ENCODE data around the gene ZNF525.
A peak's percentile ranks its signal among the peaks of the same experiment; 100 is the strongest.
"Not testable (repeated sequence)": the region's sequence is repeated elsewhere in the genome, so short reads cannot be mapped to it uniquely, and the experiment has no call there.

Gene ZNF525

DNA sequence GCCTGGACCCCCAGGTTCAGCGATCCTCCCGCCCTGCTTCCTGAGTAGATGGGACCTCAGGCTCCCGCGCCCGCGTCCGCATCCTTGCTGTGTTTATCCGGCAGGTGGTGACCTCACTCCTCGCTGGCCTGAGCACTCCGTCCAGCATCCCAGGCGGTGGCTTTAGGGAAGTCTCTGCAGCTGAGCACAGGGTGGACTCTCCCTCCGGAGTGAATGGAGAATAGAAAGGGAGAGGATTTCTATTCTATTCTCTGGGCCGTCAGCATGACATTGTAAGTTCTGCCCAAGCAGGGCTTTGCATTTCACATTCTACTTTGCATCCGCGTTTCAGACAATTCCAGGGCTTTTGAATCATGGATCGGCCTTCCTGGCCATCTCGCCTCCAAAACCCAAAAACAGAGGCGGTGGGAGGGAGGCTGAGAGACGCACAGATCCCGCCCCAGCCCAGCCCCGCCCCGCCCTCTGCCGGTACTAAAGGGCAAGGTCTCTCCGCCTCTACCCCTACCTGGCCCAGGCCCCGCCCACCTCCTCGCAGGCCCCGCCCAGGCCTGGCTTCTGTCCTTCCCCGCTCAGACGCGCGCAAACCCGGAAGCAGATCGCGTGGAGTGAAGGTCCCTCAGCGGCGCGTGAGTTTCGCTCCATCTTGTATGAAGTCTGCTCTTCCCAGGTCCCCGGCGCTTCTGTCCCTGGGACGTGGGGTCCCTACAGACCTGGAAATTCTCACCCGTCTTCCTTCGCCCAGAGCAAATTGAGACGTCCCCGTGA, at the start of gene ZNF525:
Gene ZNF525 (plus strand): TSS at position 572 of the 765 bp plus-strand sequence. CDS start 6,577 bp downstream, outside the sequence.
- DNase-seq: peak; percentile 91

GRCh38 chr19:53328967-53329366, 36.5 kb upstream of the ZNF525 start:
- DNase-seq: peak; percentile 7

DNA sequence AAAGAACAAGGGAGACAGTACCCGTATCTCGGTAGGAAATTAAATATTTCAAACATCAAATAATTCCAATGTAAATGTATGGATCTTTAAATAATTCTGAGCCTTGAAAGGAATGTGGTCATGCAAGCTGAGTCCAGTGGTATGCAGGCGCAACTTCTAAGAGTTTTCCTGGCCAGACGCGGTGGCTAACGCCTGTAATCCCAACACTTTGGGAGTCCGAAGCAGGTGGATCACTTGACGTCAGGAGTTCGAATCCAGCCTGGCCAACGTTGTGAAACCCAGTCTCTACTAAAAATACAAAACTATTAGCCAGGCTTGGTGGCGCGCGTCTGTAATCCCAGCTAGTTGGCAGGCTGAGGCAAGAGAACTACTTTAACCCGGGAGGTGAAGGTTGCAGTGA, 33.0 kb upstream of the ZNF525 start:
- no peak for DNase-seq

DNA sequence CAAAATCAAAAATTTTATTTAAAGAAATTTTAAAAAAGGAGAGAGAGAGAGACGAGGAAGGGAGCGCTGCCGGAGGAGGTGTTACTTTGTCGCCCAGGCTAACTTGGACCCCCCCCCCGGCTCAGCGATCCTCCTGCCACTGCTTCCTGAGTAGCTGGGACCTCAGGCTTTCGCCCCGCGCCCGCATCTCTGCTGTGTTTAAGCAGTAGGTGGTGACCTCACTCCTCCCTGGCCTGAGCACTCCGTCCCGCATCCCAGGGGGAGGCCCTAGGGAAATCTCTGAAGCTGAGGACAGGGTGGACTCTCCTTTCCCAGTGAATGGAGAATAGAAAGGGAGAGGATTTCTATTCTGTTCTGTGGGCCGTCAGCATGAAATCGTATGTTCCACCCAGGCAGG, 32.4 kb upstream of the ZNF525 start:
- DNase-seq: peak; percentile 23

DNA sequence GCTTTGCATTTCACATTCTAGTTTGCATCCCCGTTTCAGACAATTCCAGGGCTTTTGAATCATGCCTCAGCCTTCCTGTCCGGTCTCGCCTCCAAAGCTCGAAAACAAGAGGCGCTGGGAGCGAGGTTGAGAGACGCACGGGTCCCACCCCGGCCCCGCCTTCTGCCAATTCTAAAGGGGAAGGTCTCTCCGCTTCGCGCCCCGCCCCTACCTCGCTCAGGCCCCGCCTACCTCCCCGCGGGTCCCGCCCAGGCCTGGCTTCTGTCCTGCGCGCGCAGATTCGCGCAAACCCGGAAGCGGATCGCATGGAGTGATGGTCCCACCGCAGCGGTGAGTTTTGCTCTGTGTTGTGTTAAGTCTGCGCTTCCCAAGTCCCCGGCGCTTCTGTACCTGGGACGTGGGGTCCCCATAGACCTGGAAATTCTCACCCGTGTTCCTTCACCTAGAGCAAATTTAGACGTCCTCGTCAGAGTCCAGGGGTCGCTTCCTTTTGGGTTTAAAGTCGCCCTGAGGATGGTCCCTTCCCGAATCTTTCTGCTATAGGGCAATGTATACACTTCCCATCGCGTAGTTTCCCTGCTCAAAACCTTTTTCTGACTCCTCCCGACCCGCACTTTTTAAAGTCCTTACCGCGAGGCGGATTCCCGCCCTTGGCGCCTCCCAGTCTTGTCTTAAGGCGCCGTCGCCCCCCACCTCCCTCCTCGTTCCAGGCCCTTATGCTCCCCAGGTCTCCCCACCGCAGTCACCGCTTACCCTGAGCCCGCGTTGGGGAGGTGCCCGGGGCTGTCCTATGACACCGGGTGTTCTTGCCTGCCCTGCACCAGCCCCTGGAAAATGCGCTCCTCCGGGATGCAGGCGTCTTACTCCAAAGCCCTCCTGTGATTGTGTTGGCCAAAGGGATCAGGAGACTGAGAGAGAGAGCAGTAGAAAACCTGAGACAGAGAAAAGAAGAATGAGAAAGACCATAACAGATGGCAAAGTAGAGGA, 31.7 kb upstream of the ZNF525 start, which contains the start of gene ZNF845:
Gene ZNF845 (plus strand): TSS at position 287 of the 987 bp plus-strand sequence. CDS start 7,559 bp downstream, outside the sequence.
- DNase-seq: peak; percentile 94

DNA sequence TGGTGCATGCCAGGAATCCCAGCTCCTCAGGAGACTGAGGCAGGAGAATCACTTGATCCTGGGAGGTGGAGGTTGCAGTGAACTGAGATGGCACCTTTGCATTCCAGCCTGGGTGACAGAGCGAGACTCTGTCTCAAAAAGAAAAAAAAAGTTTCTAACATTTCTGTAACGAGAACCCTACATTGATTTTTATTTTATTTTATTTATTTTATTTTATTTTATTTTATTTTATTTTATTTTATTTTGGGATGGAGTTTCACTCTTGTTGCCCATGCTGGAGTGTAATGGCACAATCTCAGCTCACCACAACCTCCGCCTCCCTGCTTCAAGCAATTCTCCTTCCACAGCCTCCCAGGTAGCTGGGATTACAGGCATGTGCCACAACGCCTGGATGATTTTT, 21.1 kb upstream of the ZNF525 start:
- not testable (repeated sequence) for DNase-seq

DNA sequence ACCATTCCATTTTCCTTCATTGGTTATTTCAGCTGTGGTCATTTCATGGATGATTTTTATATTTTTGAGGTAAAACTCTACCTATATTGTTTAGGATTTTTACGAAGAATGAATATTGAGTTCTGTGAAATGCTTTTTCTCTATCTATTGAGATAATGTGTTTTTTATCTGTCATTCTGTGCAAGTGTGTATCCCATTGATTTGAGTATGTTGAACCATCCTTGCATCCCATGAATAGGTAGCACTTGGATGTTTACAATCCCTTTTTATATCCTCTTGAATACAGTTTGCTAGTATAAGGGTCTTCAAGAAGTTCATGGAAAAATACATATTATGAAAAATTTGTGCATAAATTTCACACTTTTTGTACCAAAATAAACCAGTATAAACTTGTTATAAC, 9.8 kb upstream of the ZNF525 start:
- no peak for DNase-seq

GRCh38 chr19:53357821-53358581, 7.5 kb upstream of the ZNF525 start:
- DNase-seq: no peak

- DNase-seq: not testable (repeated sequence)
These were observed 5.4 kb upstream of the ZNF525 start for GRCh38 chr19:53360056-53360455.

- peak; percentile 39 for DNase-seq
These were observed 491 bp downstream of the ZNF525 start for GRCh38 chr19:53365899-53366493.

DNA sequence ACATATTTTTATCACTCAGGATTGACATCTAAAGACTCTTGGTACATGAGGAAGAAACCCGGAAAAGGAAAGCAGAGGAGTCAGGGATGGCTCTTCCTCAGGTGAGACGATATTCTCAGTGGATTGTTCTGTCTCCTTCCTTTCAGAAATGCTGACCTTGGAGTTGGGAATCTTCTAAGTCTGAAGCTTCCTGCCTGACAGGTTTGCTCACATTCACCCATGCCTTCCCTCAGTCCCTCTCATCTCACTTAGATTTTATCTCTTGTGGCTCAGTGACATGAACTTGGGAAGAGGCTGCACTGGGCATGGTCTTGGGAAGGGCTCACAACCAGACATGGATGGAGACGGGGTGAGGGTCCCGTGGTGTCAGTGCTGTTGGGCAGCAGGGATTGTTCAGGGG, 6.7 kb downstream of the ZNF525 start:
- DNase-seq: no peak

- DNase-seq: no peak
These were observed 8.8 kb downstream of the ZNF525 start for GRCh38 chr19:53374288-53374687.

DNA sequence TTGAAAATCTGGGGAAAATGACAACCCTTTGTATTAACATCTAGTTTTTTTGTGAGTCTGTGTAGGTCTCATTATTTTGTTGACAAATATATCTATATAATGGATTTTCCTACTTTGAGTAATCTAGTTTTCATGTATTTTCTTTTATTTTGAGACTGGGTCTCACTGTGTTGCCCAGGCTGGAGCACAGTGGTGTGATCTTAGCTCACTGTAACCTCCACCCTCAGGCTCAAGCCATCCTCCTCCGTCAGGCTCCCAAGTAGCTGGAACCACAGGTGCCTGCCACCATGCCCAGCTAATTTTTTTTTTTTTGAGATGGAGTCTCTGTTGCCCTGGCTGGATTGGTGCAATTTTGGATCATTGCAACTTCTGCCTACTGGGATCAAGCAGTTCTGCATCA, 9.2 kb downstream of the ZNF525 start:
- DNase-seq: no peak

- no peak for DNase-seq
These were observed 15.9 kb downstream of the ZNF525 start for GRCh38 chr19:53381376-53381775.

DNA sequence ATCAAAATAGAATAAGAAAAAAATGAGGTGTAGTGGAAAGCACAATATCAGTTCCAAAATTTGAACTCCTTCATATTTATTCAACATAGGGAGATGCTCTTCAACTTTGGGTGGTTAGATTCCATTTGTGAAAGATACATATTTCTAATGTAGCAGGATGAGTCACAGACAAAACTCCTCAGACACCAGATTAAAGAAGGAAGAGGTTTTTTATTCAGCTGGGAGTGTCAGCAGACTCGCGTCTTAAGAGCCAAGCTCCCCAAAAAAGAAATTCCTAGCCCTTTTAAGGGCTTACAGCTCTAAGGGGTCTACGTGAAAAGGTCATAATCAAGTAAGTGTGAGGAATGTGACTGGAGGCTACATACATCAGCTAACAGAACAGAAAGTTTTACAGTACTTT, 22.7 kb downstream of the ZNF525 start:
- no peak for DNase-seq

DNA sequence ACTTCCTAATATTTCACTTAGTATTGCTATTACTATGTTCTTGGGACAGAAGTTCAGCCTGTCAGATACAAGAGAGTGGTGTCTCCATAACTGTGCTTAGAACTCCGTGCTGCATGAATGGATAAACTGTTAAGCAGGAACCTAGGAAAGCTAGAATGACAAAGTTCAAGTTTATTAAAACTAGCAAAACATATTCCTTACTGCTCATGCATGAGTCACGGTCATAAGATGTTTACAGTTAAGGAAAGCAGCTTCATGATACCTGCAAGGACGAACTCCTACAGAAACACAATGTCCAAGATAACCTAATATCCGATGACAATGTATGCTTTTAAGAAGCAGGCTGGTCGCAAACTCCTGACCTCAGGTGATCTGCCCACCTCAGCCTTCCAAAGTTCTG, 23.4 kb downstream of the ZNF525 start:
- no peak for DNase-seq

DNA sequence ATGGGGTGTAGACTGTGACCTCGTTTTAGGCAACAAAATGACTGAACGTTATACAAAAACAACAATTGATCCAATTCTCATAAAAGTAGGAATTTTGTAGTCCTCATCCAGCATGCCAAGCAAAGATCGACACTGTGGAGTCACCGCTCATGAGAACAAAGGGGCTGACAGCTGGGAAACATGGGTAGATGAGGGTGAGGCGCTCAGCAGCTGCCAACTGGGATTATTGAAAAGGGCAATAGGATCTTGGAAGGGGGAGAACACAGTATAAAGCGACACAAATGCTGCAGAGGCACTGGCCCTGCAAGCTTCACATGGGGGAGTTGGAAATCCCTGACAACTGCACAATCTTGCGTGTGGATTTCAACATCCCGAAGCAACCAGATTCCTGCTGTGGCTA, 24.1 kb downstream of the ZNF525 start:
- no peak for DNase-seq

GRCh38 chr19:53389978-53390377, 24.5 kb downstream of the ZNF525 start:
- no peak for DNase-seq

GRCh38 chr19:53394522-53394973, 29.0 kb downstream of the ZNF525 start:
- DNase-seq: peak; percentile 3

- DNase-seq: peak; percentile 97
These were observed 29.7 kb downstream of the ZNF525 start, which contains the start of gene ZNF765 for GRCh38 chr19:53394974-53395839. ZNF765 (plus strand) TSS chr19:53395149; CDS start chr19:53398016, 2,867 bp downstream.
